IMR-90 (cell line): ENCODE measurements around the gene TXNDC16. TPM values are rescaled to one million over a fixed set of nuclear protein-coding genes. Genes with fewer than 3 reads are reported as not detected.

ENCODE experiments used
- ATAC-seq: fragments of 200-7000 bp; cut with Tn5 transposase; 2 replicates; pipeline ENCODE4 v1.9.1; 2020; ENCODE audit warnings: low read depth, mild to moderate bottlenecking, moderate library complexity
- BruUV-seq: library from RNA; stranded (reverse); fragments of 400-500 nt; replicated peaks from 2 replicates; lab custom pipeline; 2021; lab: Mats Ljungman, UMichigan
- CTCF ChIA-PET: fragments of 300-600 bp; formaldehyde crosslinking; extraction: SDS; loops from one replicate; lab custom pipeline; 2021; ENCODE audit warnings: antibody characterized with exemption; lab: Yijun Ruan, JAX
- POLR2A ChIA-PET: fragments of 300-600 bp; sonication (Branson Sonifier 250); formaldehyde crosslinking; loops from one replicate; lab custom pipeline; 2022; ENCODE audit warnings: antibody characterized with exemption; ENCODE audit not compliant: unreplicated experiment; lab: Charles Lee
- DNase-seq: peaks from one replicate; pipeline ENCODE4 v3.0.0; 2013
- H2AFZ ChIP-seq: replicated peaks from 2 replicates; pipeline ENCODE3; 2013; ENCODE audit warnings: low read length, mild to moderate bottlenecking; ENCODE audit not compliant: poor library complexity
- H2AK5ac ChIP-seq: 2 replicates; pipeline ENCODE4 v1.6.1; 2013; ENCODE audit warnings: low read depth, low read length, inconsistent platforms
- H2AK9ac ChIP-seq: replicated peaks from 2 replicates; pipeline ENCODE3; 2013; ENCODE audit warnings: mild to moderate bottlenecking, low read depth, low read length, moderate library complexity; ENCODE audit not compliant: poor library complexity
- H2BK120ac ChIP-seq: 2 replicates; pipeline ENCODE4 v1.6.1; 2013; ENCODE audit warnings: low read depth, low read length, inconsistent platforms
- H2BK15ac ChIP-seq: 3 replicates; pipeline ENCODE4 v1.6.1; 2013; ENCODE audit warnings: low read depth, low read length, inconsistent platforms
- H2BK20ac ChIP-seq: 2 replicates; pipeline ENCODE4 v1.6.1; 2013; ENCODE audit warnings: low read depth, mild to moderate bottlenecking, inconsistent platforms, low read length, moderate library complexity
- H2BK5ac ChIP-seq: 2 replicates; pipeline ENCODE4 v1.6.1; 2013; ENCODE audit warnings: mild to moderate bottlenecking, low read depth, low read length, inconsistent platforms; ENCODE audit not compliant: poor library complexity, severe bottlenecking
- H3K14ac ChIP-seq: replicated peaks from 2 replicates; pipeline ENCODE4 v1.6.1; 2013; ENCODE audit warnings: low read depth, low read length, inconsistent platforms
- H3K18ac ChIP-seq: 2 replicates; pipeline ENCODE4 v1.6.1; 2013; ENCODE audit warnings: low read depth, low read length, control low read depth
- H3K23ac ChIP-seq: 2 replicates; pipeline ENCODE4 v1.6.1; 2013; ENCODE audit warnings: low read depth, low read length, inconsistent platforms
- H3K27ac ChIP-seq: 2 replicates; pipeline ENCODE4 v1.5.1; 2013; ENCODE audit warnings: mild to moderate bottlenecking, control low read depth, low read length; ENCODE audit not compliant: insufficient read depth
- H3K27me3 ChIP-seq: 2 replicates; pipeline ENCODE4 v1.6.1; 2013; ENCODE audit warnings: low read length; ENCODE audit not compliant: control insufficient read depth, insufficient read depth
- H3K36me3 ChIP-seq: 2 replicates; pipeline ENCODE4 v1.6.1; 2013; ENCODE audit warnings: low read length, mixed read lengths; ENCODE audit not compliant: control insufficient read depth, insufficient read depth
- H3K4ac ChIP-seq: 2 replicates; pipeline ENCODE4 v1.6.1; 2013; ENCODE audit warnings: low read depth, low read length, inconsistent platforms
- H3K4me1 ChIP-seq: 2 replicates; pipeline ENCODE4 v1.6.1; 2013; ENCODE audit warnings: low read length, mixed read lengths; ENCODE audit not compliant: control insufficient read depth, insufficient read depth
- H3K4me2 ChIP-seq: 2 replicates; pipeline ENCODE4 v1.6.1; 2013; ENCODE audit warnings: low read depth, mild to moderate bottlenecking, control low read depth, low read length, moderate library complexity
- H3K4me3 ChIP-seq: 2 replicates; pipeline ENCODE4 v1.5.1; 2013; ENCODE audit warnings: low read depth, mild to moderate bottlenecking, control low read depth, low read length, moderate library complexity; ENCODE audit not compliant: insufficient read depth
- H3K56ac ChIP-seq: 2 replicates; pipeline ENCODE4 v1.6.1; 2013; ENCODE audit warnings: low read length, inconsistent platforms; ENCODE audit not compliant: insufficient read depth; ENCODE audit errors: extremely low read depth
- H3K79me1 ChIP-seq, 2 experiments: 2 replicates each; pipeline ENCODE4 v1.6.1; 2013; ENCODE audit warnings: low read length in 2 of 2, inconsistent platforms in 1 of 2, low read depth in 1 of 2
- H3K9ac ChIP-seq: 2 replicates; pipeline ENCODE4 v1.6.1; 2013; ENCODE audit warnings: low read depth, low read length, control low read depth
- H3K9me1 ChIP-seq: 2 replicates; pipeline ENCODE4 v1.6.1; 2013; ENCODE audit warnings: low read length, inconsistent platforms; ENCODE audit not compliant: insufficient read depth
- H3K9me3 ChIP-seq: 2 replicates; pipeline ENCODE4 v1.6.1; 2013; ENCODE audit warnings: low read length; ENCODE audit not compliant: control insufficient read depth, insufficient read depth
- H4K20me1 ChIP-seq: 2 replicates; pipeline ENCODE4 v1.6.1; 2013; ENCODE audit warnings: low read length, inconsistent platforms; ENCODE audit not compliant: insufficient read depth
- H4K5ac ChIP-seq: 2 replicates; pipeline ENCODE4 v1.6.1; 2013; ENCODE audit warnings: mild to moderate bottlenecking, low read depth, low read length, control low read depth
- H4K8ac ChIP-seq, 2 experiments: 2 replicates each; pipeline ENCODE4 v1.6.1; 2013; ENCODE audit warnings: low read depth in 2 of 2, low read length in 2 of 2, control low read depth in 1 of 2, inconsistent platforms in 1 of 2
- H4K91ac ChIP-seq: 2 replicates; pipeline ENCODE4 v1.6.1; 2013; ENCODE audit warnings: low read depth, low read length, inconsistent platforms; ENCODE audit not compliant: insufficient read depth
- BHLHE40 ChIP-seq: fragments of 150-350 bp; IDR thresholded peaks from 2 replicates; pipeline ENCODE4 v1.6.1; 2016; ENCODE audit warnings: mild to moderate bottlenecking, low read depth, low read length
- CEBPB ChIP-seq: IDR thresholded peaks from 2 replicates; pipeline ENCODE4 v1.6.1; 2012; ENCODE audit warnings: low read depth, low read length, improper control_type of control experiment
- CHD1 ChIP-seq: IDR thresholded peaks from 2 replicates; pipeline ENCODE4 v1.6.1; 2012; ENCODE audit warnings: low read depth, low read length, improper control_type of control experiment
- MAFK ChIP-seq: IDR thresholded peaks from 2 replicates; pipeline ENCODE4 v1.6.1; 2012; ENCODE audit warnings: low read depth, low read length, improper control_type of control experiment
- NFE2L2 ChIP-seq: fragments of 150-350 bp; IDR thresholded peaks from 2 replicates; pipeline ENCODE4 v1.6.1; 2016; ENCODE audit warnings: low read depth, mild to moderate bottlenecking, low read length
- RCOR1 ChIP-seq: IDR thresholded peaks from 2 replicates; pipeline ENCODE4 v1.6.1; 2012; ENCODE audit warnings: mild to moderate bottlenecking, low read length, improper control_type of control experiment; ENCODE audit not compliant: insufficient replicate concordance
- SMC3 ChIP-seq: fragments of 150-350 bp; IDR thresholded peaks from 2 replicates; pipeline ENCODE4 v1.6.1; 2016; ENCODE audit warnings: low read depth, mild to moderate bottlenecking, antibody characterized with exemption, low read length, moderate library complexity
- WGBS, 2 experiments: methylation state at CpG; one replicate each; pipeline versions ENCODE4 v1.1.5 to v1.1.7; 2013; ENCODE audit warnings: missing lambda C conversion rate in 2 of 2; ENCODE audit not compliant: insufficient read length in 1 of 2; ENCODE audit errors: extremely low coverage in 2 of 2; 5-methylcytosine and 5-hydroxymethylcytosine counted together
- dilution Hi-C: fragments of 300-500 bp; cut with HindIII; formaldehyde crosslinking; loops from one replicate; pipeline ENCODE4 v1.14.3; 2018; ENCODE audit warnings: low sequenced_read_pairs; ENCODE audit not compliant: unreplicated experiment
- in situ Hi-C: fragments of 300-500 bp; cut with MboI; formaldehyde crosslinking; loops from 3 replicates; pipeline ENCODE4 v1.14.3; 2019; ENCODE audit warnings: low sequenced_read_pairs, inconsistent platforms, mixed read lengths
- intact Hi-C: fragments of 100-400 bp; cut with micrococcal nuclease; formaldehyde crosslinking; loops from 2 replicates; pipeline ENCODE4 v1.10.0; 2022
- polyA plus RNA-seq, 3 experiments: library from polyadenylated mRNA; depleted of rRNA; stranded (reverse); fragments of >200 nt; gene quantifications; 2 replicates each; pipeline ENCODE4 v1.2.3, GENCODE V29; 2012; ENCODE audit warnings: low replicate concordance in 1 of 3
- total RNA-seq: library from RNA; depleted of rRNA; stranded (reverse); fragments of >200 nt; gene quantifications from 2 replicates; pipeline ENCODE4 v1.2.3, GENCODE V29; 2012
- TF ChIP-seq, protein P1 (sequence below): conservative IDR thresholded peaks from 2 replicates; pipeline ENCODE4 v1.5.1; 2012; ENCODE audit warnings: mild to moderate bottlenecking, low read depth, low read length, improper control_type of control experiment
- TF ChIP-seq, protein P2 (sequence below): fragments of 150-350 bp; IDR thresholded peaks from 2 replicates; pipeline ENCODE4 v1.6.1; 2017; ENCODE audit warnings: mild to moderate bottlenecking, antibody characterized with exemption, low read length, low read depth
- TF ChIP-seq, protein P3 (sequence below): fragments of 150-350 bp; IDR thresholded peaks from 2 replicates; pipeline ENCODE4 v1.6.1; 2016; ENCODE audit warnings: low read depth, mild to moderate bottlenecking, low read length, moderate library complexity, borderline replicate concordance

TXNDC16 gene
- total and polyA plus RNA-seq, 2 of the 4 experiments (the other 2 are of a cell fraction) = 1.4 TPM

DNA sequence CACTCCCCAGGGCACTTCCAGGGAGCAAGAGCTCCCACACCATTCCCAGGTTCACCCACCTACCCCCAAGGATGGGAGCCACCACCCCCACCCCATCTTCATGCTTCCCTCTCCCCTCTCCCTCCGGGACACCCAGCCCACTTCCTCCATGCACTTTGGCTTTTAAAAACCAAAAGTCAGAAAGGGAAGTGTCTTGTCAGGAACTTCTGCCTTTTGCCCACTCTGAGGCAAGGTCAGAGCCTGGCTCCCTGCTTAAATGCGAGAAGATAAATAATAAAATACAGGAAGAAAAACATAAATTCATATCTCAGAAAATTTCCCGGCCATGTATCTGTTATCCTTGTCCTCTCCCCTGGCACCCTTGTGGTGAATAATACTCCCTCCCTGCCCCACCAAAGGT is 156.6 kb downstream of the TXNDC16 start:
- intact Hi-C loops (no loop called here), in situ Hi-C loops (no loop called here), dilution Hi-C loops (no loop called here)
- Histone ChIP-seq H3K79me1 (no peaks in the 10 kb centered on the region), H3K14ac (no peak overlapping the region), H3K23ac (no peak overlapping the region), H3K18ac (no peak overlapping the region), H4K8ac (no peak overlapping the region), H2AK9ac (no peak overlapping the region), H2BK120ac (no peak overlapping the region), H4K91ac (no peak overlapping the region), H3K27ac (no peak overlapping the region), H3K4ac (no peak overlapping the region), H3K56ac (no peak overlapping the region), H3K4me1 (peaks cover 11% of the 10 kb centered on the region), H2BK20ac (no peak overlapping the region), H3K4me3 (no peak overlapping the region), H3K4me2 (no peak overlapping the region), H2AK5ac (no peak overlapping the region), H2BK5ac (no peak overlapping the region), H3K9me3 (peaks cover 3% of the 10 kb centered on the region), H2BK15ac (no peak overlapping the region), H3K9me1 (peaks cover 7% of the 10 kb centered on the region; the same call in 1 of the 2 replicates), H2AFZ (no peak overlapping the region), H3K36me3 (no peaks in the 10 kb centered on the region), H3K27me3 (no peaks in the 10 kb centered on the region), H4K5ac (no peak overlapping the region), H3K9ac (no peak overlapping the region), H4K20me1 (no peaks in the 10 kb centered on the region)
- ChIA-PET CTCF (no interaction called here), POLR2A (no interaction called here)
- BruUV-seq = no TSS peak
- TF ChIP-seq CHD1 (no peak), RCOR1 (no peak), BHLHE40 (no peak), MAFK (no peak), SMC3 (no peak), NFE2L2 (no peak), CEBPB (no peak)
- TF ChIP-seq, protein P1, sequence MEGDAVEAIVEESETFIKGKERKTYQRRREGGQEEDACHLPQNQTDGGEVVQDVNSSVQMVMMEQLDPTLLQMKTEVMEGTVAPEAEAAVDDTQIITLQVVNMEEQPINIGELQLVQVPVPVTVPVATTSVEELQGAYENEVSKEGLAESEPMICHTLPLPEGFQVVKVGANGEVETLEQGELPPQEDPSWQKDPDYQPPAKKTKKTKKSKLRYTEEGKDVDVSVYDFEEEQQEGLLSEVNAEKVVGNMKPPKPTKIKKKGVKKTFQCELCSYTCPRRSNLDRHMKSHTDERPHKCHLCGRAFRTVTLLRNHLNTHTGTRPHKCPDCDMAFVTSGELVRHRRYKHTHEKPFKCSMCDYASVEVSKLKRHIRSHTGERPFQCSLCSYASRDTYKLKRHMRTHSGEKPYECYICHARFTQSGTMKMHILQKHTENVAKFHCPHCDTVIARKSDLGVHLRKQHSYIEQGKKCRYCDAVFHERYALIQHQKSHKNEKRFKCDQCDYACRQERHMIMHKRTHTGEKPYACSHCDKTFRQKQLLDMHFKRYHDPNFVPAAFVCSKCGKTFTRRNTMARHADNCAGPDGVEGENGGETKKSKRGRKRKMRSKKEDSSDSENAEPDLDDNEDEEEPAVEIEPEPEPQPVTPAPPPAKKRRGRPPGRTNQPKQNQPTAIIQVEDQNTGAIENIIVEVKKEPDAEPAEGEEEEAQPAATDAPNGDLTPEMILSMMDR = no peak
- TF ChIP-seq, protein P2, sequence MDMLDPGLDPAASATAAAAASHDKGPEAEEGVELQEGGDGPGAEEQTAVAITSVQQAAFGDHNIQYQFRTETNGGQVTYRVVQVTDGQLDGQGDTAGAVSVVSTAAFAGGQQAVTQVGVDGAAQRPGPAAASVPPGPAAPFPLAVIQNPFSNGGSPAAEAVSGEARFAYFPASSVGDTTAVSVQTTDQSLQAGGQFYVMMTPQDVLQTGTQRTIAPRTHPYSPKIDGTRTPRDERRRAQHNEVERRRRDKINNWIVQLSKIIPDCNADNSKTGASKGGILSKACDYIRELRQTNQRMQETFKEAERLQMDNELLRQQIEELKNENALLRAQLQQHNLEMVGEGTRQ = no peak
- TF ChIP-seq, protein P3, sequence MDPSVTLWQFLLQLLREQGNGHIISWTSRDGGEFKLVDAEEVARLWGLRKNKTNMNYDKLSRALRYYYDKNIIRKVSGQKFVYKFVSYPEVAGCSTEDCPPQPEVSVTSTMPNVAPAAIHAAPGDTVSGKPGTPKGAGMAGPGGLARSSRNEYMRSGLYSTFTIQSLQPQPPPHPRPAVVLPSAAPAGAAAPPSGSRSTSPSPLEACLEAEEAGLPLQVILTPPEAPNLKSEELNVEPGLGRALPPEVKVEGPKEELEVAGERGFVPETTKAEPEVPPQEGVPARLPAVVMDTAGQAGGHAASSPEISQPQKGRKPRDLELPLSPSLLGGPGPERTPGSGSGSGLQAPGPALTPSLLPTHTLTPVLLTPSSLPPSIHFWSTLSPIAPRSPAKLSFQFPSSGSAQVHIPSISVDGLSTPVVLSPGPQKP = no peak
- no peak for DNase-seq
- ATAC-seq = no peak
- 67% methylated on average over 1 of the region's 3 CpGs; no CpG with 5 or more reads in 1 of the 2 experiments for WGBS, 2 experiments
